GM12801 (cell line): ENCODE results near the gene CDC27.

Experiments used
- CTCF ChIP-seq: IDR thresholded peaks from one replicate; pipeline ENCODE4 v1.5.1; 2011; ENCODE audit warnings: control low read depth; ENCODE audit not compliant: insufficient read length; ENCODE audit errors: extremely low read depth

CDC27 gene

GRCh38 chr17:47231866-47232265 lies 42.8 kb upstream of the CDC27 start:
- no peak for TF ChIP-seq CTCF

GRCh38 chr17:47231334-47231733 lies 42.2 kb upstream of the CDC27 start:
- TF ChIP-seq CTCF, result no peak

- TF ChIP-seq CTCF, result no peak
Measured at GRCh38 chr17:47230864-47231263, 41.8 kb upstream of the CDC27 start.

DNA sequence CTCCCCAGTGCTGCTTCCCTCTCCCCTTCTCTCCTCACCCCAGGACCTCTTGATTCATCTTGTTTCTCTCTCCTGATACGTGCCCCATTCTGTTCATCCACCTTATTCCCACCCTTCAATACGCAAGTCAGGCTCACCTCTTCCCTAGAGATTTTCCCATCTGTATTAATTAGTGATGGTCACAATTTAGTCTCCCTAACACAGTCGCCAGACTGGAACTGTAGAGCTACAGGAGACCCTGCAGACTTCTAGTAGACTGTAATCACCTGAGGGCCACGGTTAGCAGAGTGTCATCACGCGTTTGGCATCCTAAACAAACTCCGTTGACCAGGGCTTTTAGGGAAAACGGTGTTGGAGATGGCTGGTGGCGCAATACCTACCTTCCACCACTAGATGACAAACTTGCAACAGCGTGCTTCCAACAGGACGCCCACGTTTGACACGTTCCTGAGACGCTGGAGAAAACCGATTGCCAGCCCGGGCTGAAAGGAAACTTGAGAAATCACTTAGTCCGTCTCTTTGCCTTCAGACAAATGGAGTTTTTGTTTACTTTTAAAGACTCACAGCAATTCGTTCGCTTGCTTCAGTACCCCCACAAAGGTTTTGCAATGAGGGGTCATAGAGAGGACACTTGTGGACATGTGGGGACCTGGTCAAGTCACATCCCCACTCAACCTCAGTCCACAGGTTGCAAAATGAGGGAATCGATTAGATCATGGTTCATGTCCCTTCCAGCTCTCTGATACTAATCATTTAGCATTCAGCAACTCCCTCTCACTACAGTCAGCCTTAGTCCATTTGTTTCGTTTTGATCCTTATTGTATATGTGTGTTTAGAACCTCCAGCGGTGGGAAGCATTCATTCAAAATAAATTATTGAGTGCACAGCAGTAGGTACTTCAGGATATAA lies 40.7 kb upstream of the CDC27 start:
- peak; percentile 86 for TF ChIP-seq CTCF

GRCh38 chr17:47227862-47228261 lies 38.8 kb upstream of the CDC27 start:
- no peak for TF ChIP-seq CTCF

GRCh38 chr17:47225911-47226688 lies 37.0 kb upstream of the CDC27 start:
- TF ChIP-seq CTCF, result no peak

DNA sequence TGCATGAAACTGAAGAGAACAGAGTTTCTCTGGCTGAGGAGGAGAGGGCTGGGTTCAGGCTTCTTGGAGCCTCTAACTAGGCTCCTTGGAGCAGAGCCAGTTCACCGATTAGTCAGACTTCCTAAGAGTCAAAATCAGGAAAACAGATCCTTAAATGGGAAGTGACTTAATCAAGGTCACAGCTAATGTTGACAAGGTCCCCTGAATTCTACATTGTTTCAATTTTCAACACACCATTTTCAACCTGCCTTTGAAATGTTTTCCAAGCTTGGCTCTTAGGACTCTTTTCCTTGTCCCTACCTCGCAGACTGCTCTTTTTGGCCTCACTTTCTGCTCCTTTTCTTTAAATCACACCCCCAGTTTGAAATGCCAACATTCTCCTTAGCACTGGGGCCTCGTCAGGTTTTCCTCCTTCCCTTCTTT lies 36.4 kb upstream of the CDC27 start:
- no peak for TF ChIP-seq CTCF
